GM19455 (cell line): ENCODE measurements around the gene UTS2R.

ENCODE experiments used
- ATAC-seq: cut with Tn5 transposase; IDR thresholded peaks from one replicate; pipeline ENCODE4 v1.9.1; 2021; ENCODE audit not compliant: unreplicated experiment

Gene UTS2R

GRCh38 chr17:82371333-82372248, at the start of gene UTS2R:
UTS2R (plus strand) TSS chr17:82371765; CDS start chr17:82374325, 2,560 bp downstream.
- ATAC-seq = no peak

GRCh38 chr17:82321947-82322466, 49.6 kb upstream of the UTS2R start:
- ATAC-seq = no peak

- ATAC-seq = no peak
These were observed 48.8 kb upstream of the UTS2R start for GRCh38 chr17:82322526-82323453.

- no peak for ATAC-seq
These were observed 47.9 kb upstream of the UTS2R start for GRCh38 chr17:82323514-82324234.

GRCh38 chr17:82324566-82325285, 46.8 kb upstream of the UTS2R start:
- ATAC-seq = no peak

- ATAC-seq = no peak
These were observed 46.0 kb upstream of the UTS2R start for GRCh38 chr17:82325286-82326180.

- no peak for ATAC-seq
These were observed 44.3 kb upstream of the UTS2R start for GRCh38 chr17:82327289-82327688.

GRCh38 chr17:82327757-82328140, 43.8 kb upstream of the UTS2R start:
- ATAC-seq = no peak

- ATAC-seq = no peak
These were observed 43.2 kb upstream of the UTS2R start for GRCh38 chr17:82328141-82328993.

- no peak for ATAC-seq
These were observed 42.5 kb upstream of the UTS2R start for GRCh38 chr17:82328994-82329507.

- no peak for ATAC-seq
These were observed 41.8 kb upstream of the UTS2R start for GRCh38 chr17:82329683-82330321.

GRCh38 chr17:82330322-82331239, 41.0 kb upstream of the UTS2R start:
- no peak for ATAC-seq

- ATAC-seq = no peak
These were observed 40.1 kb upstream of the UTS2R start for GRCh38 chr17:82331345-82331939.

- ATAC-seq = no peak
These were observed 38.8 kb upstream of the UTS2R start for GRCh38 chr17:82332669-82333278.

- ATAC-seq = no peak
These were observed 38.0 kb upstream of the UTS2R start, which contains the start of gene SECTM1 for GRCh38 chr17:82333279-82334171. SECTM1 (minus strand) TSS chr17:82333766; CDS start chr17:82327240, 6,526 bp downstream.
